ENCODE measurements around the gene RTN3. TPM values are rescaled to one million over a fixed set of nuclear protein-coding genes. Genes with fewer than 3 reads are reported as not detected.

RTN3 gene
- total RNA-seq, 1 donor, result 65.1 TPM

GRCh38 chr11:63747011-63747410 is 65.7 kb downstream of the RTN3 start:
- Histone ChIP-seq H3K9me3 (ENCODE audit: low read depth, low read length) (no peaks in the 10 kb centered on the region), H3K4me1 (ENCODE audit: insufficient read depth, low read length) (peaks cover 11% of the 10 kb centered on the region), H3K27me3 (ENCODE audit: insufficient read depth, low read length) (no peaks in the 10 kb centered on the region), H3K4me3 (ENCODE audit: low read length) (no peak overlapping the region)

DNA sequence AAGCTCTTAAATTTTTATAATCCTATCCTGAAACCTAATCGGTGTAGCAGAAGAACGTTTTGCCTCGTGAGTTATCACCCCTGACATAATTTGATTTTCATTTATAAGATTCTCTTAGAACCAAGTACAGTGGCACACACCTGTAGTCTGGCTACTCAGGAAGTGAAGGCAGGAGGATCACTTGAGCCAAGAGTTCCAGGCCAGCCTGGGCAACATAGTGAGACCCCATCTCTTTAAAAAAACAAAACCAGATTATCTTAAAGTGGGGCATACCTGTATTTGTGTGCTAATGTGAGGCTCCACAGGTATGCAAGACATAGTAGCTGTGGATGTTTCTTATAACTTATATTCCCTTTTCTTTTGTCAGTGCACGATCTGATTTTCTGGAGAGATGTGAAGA is 68.3 kb downstream of the RTN3 start:
- H3K4me3 ChIP-seq (ENCODE audit: low read length), result no peak overlapping the region
- H3K4me1 ChIP-seq (ENCODE audit: insufficient read depth, low read length), result peaks cover 11% of the 10 kb centered on the region
- H3K27me3 ChIP-seq (ENCODE audit: insufficient read depth, low read length), result no peaks in the 10 kb centered on the region
- H3K9me3 ChIP-seq (ENCODE audit: low read depth, low read length), result no peaks in the 10 kb centered on the region

GRCh38 chr11:63756919-63757761 is 75.8 kb downstream of the RTN3 start:
- Histone ChIP-seq H3K4me3 (ENCODE audit: low read length) (no peak overlapping the region), H3K4me1 (ENCODE audit: insufficient read depth, low read length) (no peaks in the 10 kb centered on the region), H3K27me3 (ENCODE audit: insufficient read depth, low read length) (no peaks in the 10 kb centered on the region), H3K9me3 (ENCODE audit: low read depth, low read length) (no peaks in the 10 kb centered on the region)

DNA sequence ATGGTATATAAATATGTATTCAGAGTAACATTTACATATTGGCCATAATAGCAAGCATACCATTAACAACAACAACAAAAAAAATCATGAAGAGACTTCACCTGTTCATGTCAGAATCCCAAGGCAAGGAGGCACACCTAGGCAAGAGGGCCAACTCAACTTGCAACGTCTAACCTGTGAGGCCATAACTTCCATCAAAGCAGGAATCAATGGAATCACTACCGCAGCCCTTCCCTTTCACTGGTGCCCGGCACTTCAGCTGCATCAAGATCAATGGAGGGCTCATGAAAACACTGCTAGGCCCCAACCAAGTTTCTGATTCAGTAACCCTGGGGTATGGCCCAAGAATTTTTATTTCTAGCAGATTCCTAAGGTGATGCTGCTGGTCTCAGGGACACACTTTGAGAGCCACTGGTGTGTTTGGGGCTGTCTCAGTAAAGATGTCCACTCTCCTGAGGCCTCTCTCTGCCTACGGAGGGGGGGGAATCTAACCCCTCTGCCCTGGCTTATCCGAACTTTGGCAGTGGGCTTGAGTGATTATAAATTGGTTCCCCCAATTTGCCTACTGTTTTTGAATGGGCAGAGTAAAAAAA is 79.3 kb downstream of the RTN3 start:
- H3K27me3 ChIP-seq (ENCODE audit: insufficient read depth, low read length), result no peaks in the 10 kb centered on the region
- H3K9me3 ChIP-seq (ENCODE audit: low read depth, low read length), result no peaks in the 10 kb centered on the region
- H3K4me3 ChIP-seq (ENCODE audit: low read length), result no peak overlapping the region
- no peaks in the 10 kb centered on the region for H3K4me1 ChIP-seq (ENCODE audit: insufficient read depth, low read length)

- Histone ChIP-seq H3K27me3 (ENCODE audit: insufficient read depth, low read length) (no peaks in the 10 kb centered on the region), H3K4me1 (ENCODE audit: insufficient read depth, low read length) (no peaks in the 10 kb centered on the region), H3K9me3 (ENCODE audit: low read depth, low read length) (no peaks in the 10 kb centered on the region), H3K4me3 (ENCODE audit: low read length) (no peak overlapping the region)
Measured at GRCh38 chr11:63761188-63761587, 79.9 kb downstream of the RTN3 start.

GRCh38 chr11:63761931-63762653 is 80.8 kb downstream of the RTN3 start:
- Histone ChIP-seq H3K27me3 (ENCODE audit: insufficient read depth, low read length) (no peaks in the 10 kb centered on the region), H3K4me3 (ENCODE audit: low read length) (no peak overlapping the region), H3K9me3 (ENCODE audit: low read depth, low read length) (no peaks in the 10 kb centered on the region), H3K4me1 (ENCODE audit: insufficient read depth, low read length) (peaks cover 4% of the 10 kb centered on the region)

DNA sequence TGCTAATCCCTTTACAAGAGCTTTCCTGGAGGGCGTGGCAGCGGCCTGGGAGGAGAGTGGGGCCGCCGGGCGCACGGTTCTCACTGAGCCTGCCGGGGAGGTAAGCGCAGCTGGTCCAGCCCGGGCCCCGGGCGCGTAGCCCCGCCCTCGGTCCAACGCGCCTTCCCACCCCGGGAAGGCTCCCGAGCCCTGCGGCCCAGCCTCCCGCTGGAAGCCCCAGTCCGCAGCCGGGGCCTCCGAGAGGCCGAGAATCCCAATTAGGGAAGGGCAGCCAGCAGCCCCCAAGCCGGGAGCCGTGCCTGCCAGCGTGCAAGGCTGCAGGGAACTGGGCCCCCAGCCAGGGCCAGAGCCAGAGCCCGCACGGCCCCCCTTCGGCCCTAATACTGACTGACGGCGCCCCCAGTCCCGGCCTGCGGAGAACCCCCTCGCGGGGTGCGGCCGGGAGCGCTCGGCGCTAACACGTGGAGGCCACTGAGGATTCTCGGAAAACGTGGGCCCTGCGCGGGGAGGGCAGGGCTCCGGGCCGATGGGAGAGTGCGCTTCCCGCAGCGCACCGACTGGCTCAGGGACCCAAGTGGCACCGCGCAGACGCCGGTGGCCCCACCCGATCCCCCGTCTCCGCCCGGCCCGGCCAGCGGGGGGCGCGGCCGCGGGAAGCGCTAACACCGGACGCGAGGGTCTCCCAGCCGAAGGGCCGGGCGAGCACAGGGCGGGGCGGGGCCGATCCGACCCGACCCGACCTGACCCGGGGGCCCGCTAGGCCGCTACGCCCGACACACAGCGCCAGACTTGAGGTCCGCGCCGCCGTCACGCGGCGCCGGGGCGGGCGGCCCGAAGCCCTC is 81.6 kb downstream of the RTN3 start:
- H3K27me3 ChIP-seq (ENCODE audit: insufficient read depth, low read length), result no peaks in the 10 kb centered on the region
- no peak overlapping the region for H3K4me3 ChIP-seq (ENCODE audit: low read length)
- H3K9me3 ChIP-seq (ENCODE audit: low read depth, low read length), result no peaks in the 10 kb centered on the region
- H3K4me1 ChIP-seq (ENCODE audit: insufficient read depth, low read length), result peaks cover 8% of the 10 kb centered on the region

DNA sequence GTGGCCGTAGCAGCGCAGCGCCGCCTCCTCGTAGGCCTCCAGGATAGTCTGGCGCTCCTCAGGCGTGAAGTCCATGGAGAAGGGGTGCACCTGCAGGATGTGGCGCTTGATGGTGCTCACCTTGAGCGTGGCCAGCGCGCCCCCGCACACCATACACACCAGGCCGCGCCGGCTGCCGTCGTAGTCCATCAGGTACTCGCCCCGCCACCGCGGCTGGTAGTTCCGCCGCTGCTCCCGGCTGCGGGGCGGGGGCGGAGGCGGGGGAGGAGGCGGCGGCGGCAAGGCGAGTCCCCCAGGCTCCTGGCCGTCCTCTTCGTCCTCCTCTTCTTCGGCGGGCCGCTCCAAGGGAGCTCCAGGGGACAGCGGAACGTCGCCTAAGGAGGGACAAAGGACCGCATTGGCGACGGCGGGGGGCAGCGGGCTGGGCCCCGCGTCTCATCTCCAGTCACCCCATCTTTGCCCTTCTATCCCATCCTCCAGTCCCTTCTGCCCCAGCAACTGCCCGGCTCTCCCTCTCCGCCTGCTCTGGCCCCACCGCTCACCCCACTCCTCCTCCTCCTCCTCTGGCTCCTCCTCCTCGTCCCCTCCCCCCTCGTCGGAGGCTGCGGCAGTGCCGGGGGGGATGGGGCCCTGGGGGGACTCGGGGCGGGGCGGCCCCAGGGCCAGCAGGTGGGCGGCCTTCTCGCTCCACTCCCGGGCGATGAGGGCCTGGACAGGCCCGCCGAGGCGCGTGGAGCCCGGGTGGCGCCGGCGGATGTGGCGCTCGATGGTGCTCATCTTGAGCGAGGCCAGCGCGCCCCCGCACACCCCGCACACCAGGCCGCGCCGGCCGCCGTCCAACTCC is 82.4 kb downstream of the RTN3 start:
- Histone ChIP-seq H3K4me3 (ENCODE audit: low read length) (no peak overlapping the region), H3K27me3 (ENCODE audit: insufficient read depth, low read length) (no peaks in the 10 kb centered on the region), H3K9me3 (ENCODE audit: low read depth, low read length) (no peaks in the 10 kb centered on the region), H3K4me1 (ENCODE audit: insufficient read depth, low read length) (peaks cover 8% of the 10 kb centered on the region)

GRCh38 chr11:63764340-63764678 is 83.0 kb downstream of the RTN3 start:
- no peak overlapping the region for H3K4me3 ChIP-seq (ENCODE audit: low read length)
- no peaks in the 10 kb centered on the region for H3K9me3 ChIP-seq (ENCODE audit: low read depth, low read length)
- H3K4me1 ChIP-seq (ENCODE audit: insufficient read depth, low read length), result peaks cover 9% of the 10 kb centered on the region
- no peaks in the 10 kb centered on the region for H3K27me3 ChIP-seq (ENCODE audit: insufficient read depth, low read length)

DNA sequence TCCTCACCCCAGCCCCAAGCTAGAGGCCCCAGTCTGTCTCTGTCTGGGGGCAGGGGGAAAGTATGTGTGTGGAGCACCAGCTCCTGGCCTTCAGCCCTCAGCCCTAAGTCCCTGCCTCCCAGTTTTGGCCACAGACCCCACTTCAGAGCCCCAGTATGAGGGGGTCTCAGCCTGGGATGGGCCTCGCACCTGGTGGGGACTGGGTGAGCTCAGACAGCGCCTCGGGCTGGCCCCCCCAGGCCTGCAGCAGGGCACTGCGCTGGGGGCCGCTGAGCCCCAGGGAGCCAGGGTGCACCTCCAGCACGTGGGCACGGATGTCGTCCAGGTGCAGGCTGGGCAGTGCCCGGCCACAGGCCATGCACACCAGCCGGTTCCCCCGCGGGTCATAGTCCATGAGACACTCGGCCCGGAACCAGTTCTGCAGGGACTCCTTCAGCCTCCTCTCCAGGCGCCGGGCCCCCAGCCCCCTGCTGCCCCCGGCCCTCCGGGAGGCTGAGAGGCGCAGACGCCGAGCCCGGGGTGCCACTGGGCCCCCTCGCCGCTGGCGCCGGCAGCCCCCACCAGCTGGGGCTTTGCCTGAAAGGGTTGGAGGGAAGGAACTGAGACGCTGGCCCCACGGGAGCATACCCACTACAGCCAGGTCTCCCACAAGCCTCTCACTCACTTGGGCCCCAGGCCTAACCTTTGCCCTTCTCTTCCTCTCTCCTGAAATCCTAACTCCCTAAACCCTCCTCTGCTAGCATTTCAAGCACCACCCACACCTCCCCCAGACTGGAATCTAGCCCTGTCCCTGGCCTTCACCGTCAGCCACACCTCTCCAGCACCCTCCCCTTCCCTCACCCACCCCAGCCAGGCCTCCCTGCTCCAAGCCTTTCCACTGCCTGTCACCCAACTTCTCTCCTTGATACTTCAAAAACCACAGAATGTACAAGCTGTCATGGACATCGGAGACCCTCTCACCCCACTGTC is 83.7 kb downstream of the RTN3 start:
- Histone ChIP-seq H3K27me3 (ENCODE audit: insufficient read depth, low read length) (peaks cover 3% of the 10 kb centered on the region), H3K4me3 (ENCODE audit: low read length) (no peak overlapping the region), H3K4me1 (ENCODE audit: insufficient read depth, low read length) (peaks cover 15% of the 10 kb centered on the region), H3K9me3 (ENCODE audit: low read depth, low read length) (no peaks in the 10 kb centered on the region)

DNA sequence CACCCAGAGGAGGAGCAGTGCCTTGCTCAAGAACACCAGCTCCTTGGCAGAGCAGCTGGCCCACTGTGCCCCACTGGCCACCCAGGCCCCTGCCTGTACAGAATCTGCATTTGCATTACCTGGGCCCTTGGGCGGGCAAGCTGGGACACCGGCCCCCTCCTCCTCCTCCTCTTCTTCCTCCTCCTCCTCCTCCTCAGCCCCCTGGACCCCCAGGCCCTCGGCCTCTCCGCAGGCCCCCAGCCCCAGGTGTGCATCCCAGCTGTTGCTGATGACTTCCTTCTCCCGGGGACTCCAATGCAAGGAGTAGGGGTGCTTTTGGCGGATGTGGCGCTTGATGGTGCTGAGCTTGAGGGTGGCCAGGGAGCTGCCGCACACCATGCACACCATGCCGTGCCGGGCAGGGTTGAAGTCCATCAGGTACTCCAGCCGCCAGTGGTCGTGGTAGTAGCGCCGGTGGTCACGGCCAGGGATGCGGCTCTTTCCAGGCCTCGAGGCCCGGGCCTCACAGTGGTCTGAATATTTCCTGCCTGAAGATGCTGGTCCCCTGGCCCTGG is 84.5 kb downstream of the RTN3 start:
- H3K9me3 ChIP-seq (ENCODE audit: low read depth, low read length), result no peaks in the 10 kb centered on the region
- H3K4me3 ChIP-seq (ENCODE audit: low read length), result no peak overlapping the region
- peaks cover 11% of the 10 kb centered on the region for H3K27me3 ChIP-seq (ENCODE audit: insufficient read depth, low read length)
- peaks cover 19% of the 10 kb centered on the region for H3K4me1 ChIP-seq (ENCODE audit: insufficient read depth, low read length)

GRCh38 chr11:63766531-63767235 is 85.4 kb downstream of the RTN3 start:
- Histone ChIP-seq H3K9me3 (ENCODE audit: low read depth, low read length) (no peaks in the 10 kb centered on the region), H3K27me3 (ENCODE audit: insufficient read depth, low read length) (peaks cover 19% of the 10 kb centered on the region), H3K4me3 (ENCODE audit: low read length) (no peak overlapping the region), H3K4me1 (ENCODE audit: insufficient read depth, low read length) (peaks cover 19% of the 10 kb centered on the region)

DNA sequence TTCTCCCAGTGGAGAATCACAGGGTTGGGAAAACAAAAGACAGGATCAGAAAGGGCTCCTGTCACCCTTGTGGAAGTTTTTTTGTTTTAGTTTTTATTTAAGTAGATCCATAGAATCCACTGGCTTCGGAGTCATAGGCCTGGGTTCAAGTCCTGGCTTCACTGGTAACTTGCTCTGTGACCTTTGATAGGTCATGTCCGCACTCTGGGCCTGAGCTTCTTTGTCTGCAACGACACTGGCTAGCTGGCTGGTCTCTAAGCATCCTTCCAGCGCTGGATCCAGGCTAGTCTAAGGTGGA is 85.9 kb downstream of the RTN3 start:
- Histone ChIP-seq H3K9me3 (ENCODE audit: low read depth, low read length) (no peaks in the 10 kb centered on the region), H3K4me3 (ENCODE audit: low read length) (peak overlapping the region; percentile 66), H3K4me1 (ENCODE audit: insufficient read depth, low read length) (peaks cover 19% of the 10 kb centered on the region), H3K27me3 (ENCODE audit: insufficient read depth, low read length) (peaks cover 19% of the 10 kb centered on the region)

Data from mononuclear cell (primary cell).